ENCODE data around the gene MSRB3. TPM values are rescaled to one million over a fixed set of nuclear protein-coding genes. Genes with fewer than 3 reads are reported as not detected.

Gene MSRB3
- total RNA-seq, 1 donor from 2014 or later, result 8.3 TPM

DNA sequence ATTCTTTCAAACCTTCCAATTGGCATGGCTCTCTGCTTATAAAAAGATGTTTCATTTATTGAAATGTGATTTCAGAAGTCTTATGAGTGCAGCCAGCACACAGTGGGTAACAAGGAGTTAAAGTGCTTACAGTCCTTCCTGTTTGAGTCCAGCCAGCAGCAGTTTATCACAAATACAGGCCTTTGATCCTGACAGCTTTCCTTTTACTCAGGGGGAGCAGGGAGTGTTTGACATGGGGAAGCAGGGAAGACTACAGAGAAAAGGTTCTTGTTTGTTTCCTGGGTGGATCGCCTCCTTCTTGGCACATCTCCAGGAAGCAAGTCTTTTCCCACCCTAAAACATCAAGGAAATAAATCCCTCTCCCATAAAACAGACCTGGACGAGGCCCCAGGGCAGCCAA is 216.1 kb downstream of the MSRB3 start:
- Mint-ChIP-seq H3K27ac (ENCODE audit: unreplicated experiment) (no peak overlapping the region), H3K4me3 (no peak overlapping the region), H3K36me3 (ENCODE audit: low read depth) (no peaks in the 10 kb centered on the region), H3K4me1 (peaks cover 24% of the 10 kb centered on the region), H3K27me3 (ENCODE audit: low read depth) (no peaks in the 10 kb centered on the region), H3K9me3 (peaks cover 8% of the 10 kb centered on the region)
- no peak for TF ChIP-seq CTCF (conservative IDR thresholded peaks at IDR 0.05)
- DNase-seq (ENCODE audit: low read depth, low spot score), result no peak

DNA sequence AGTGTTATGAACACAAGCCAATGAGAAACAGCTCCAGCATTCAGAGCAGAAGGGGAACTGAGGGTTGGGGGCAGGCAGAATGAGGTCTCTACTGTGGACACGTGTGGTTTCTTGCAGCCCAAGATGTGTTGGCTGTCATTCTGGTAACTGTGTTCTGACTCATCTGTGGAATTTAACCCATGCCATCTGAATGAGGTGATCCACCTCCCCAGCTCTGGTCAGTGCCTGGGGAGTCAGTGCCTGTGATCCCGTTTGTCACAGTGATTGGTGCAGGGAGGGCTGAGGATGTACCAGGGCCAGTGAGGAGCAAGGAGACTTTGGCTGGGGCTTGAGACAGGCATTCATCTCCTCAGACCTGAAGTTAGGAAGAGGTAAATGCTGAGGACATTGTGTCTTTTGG is 216.8 kb downstream of the MSRB3 start:
- Mint-ChIP-seq H3K27me3 (ENCODE audit: low read depth) (no peaks in the 10 kb centered on the region), H3K36me3 (ENCODE audit: low read depth) (no peaks in the 10 kb centered on the region), H3K27ac (ENCODE audit: unreplicated experiment) (no peak overlapping the region), H3K9me3 (peaks cover 8% of the 10 kb centered on the region), H3K4me1 (peaks cover 26% of the 10 kb centered on the region), H3K4me3 (no peak overlapping the region)
- DNase-seq (ENCODE audit: low read depth, low spot score), result no peak
- no peak for TF ChIP-seq CTCF (conservative IDR thresholded peaks at IDR 0.05)

DNA sequence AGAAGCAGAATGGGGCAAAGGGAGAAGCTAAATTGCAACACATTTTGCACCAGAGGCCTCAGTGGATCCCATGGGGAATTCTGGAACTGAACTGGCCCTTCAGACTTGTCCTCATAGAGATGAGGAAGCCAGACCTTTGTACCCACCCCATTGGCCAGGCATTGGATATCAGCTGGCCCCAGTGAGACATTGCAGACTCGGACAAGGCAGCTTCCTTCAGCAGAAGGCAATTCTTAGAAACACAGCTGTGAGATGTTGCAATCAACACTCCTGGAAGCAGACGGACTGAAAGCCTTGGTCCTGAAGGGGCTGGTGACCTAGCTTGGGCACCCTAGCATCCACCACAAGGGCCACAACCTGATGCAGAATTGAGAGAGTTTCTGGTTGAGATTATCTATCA is 218.1 kb downstream of the MSRB3 start:
- H3K4me3 Mint-ChIP-seq, result no peak overlapping the region
- DNase-seq (ENCODE audit: low read depth, low spot score), result no peak
- H3K27me3 Mint-ChIP-seq (ENCODE audit: low read depth), result no peaks in the 10 kb centered on the region
- peaks cover 7% of the 10 kb centered on the region for H3K9me3 Mint-ChIP-seq
- no peaks in the 10 kb centered on the region for H3K36me3 Mint-ChIP-seq (ENCODE audit: low read depth)
- no peak overlapping the region for H3K27ac Mint-ChIP-seq (ENCODE audit: unreplicated experiment)
- no peak for TF ChIP-seq CTCF (conservative IDR thresholded peaks at IDR 0.05)
- H3K4me1 Mint-ChIP-seq, result peaks cover 34% of the 10 kb centered on the region

DNA sequence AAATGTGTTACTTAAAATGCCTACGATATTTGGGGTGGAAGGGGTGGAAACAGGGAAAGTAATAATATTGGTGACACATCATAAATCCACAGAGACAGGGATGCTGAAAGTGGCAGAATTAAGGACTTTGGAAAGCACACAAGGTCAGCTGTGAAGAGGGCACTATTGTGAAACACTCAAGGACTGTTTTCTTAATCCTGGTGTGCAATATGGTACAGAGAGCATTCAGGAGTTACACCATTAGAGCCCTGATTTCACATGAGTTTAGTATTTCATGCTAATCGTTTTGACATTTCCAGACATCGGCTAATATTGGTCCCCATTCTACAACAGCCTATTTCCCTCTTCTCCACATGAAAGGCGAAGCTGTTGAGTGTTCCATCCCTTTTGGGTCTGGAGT is 219.2 kb downstream of the MSRB3 start:
- DNase-seq (ENCODE audit: low read depth, low spot score), result no peak
- H3K27ac Mint-ChIP-seq (ENCODE audit: unreplicated experiment), result no peak overlapping the region
- H3K4me3 Mint-ChIP-seq, result no peak overlapping the region
- no peaks in the 10 kb centered on the region for H3K9me3 Mint-ChIP-seq
- no peaks in the 10 kb centered on the region for H3K36me3 Mint-ChIP-seq (ENCODE audit: low read depth)
- TF ChIP-seq CTCF (conservative IDR thresholded peaks at IDR 0.05), result no peak
- H3K4me1 Mint-ChIP-seq, result peaks cover 34% of the 10 kb centered on the region
- no peaks in the 10 kb centered on the region for H3K27me3 Mint-ChIP-seq (ENCODE audit: low read depth)

DNA sequence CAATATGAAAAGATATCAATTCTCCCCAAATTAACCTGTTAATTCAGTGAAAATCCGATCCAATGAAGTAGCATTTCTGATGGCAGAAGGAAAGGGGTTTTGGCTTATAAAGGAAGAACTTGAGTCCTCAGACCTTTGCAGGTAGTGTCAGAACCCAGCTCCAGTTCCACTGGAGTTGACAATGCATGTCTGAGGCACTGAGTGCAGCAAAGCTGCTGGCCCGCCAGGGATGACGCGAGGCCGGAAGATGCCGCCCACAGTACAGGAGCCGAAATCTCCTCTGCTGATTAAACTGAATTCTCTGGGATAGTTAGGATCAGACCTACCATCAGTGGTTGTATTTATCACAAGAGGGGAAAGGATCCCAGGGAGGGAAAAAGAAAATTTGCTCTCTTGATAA is 220.7 kb downstream of the MSRB3 start:
- H3K27me3 Mint-ChIP-seq (ENCODE audit: low read depth), result no peaks in the 10 kb centered on the region
- no peak for TF ChIP-seq CTCF (conservative IDR thresholded peaks at IDR 0.05)
- H3K4me3 Mint-ChIP-seq, result no peak overlapping the region
- no peaks in the 10 kb centered on the region for H3K36me3 Mint-ChIP-seq (ENCODE audit: low read depth)
- H3K27ac Mint-ChIP-seq (ENCODE audit: unreplicated experiment), result no peak overlapping the region
- H3K4me1 Mint-ChIP-seq, result peaks cover 29% of the 10 kb centered on the region
- no peak for DNase-seq (ENCODE audit: low read depth, low spot score)
- H3K9me3 Mint-ChIP-seq, result no peaks in the 10 kb centered on the region

Data from neural crest cell (in vitro differentiated cells).